ENCODE data around the gene OAF.
"Not testable (repeated sequence)": the region's sequence is repeated elsewhere in the genome, so short reads cannot be mapped to it uniquely, and the experiment has no call there.

Gene OAF

DNA sequence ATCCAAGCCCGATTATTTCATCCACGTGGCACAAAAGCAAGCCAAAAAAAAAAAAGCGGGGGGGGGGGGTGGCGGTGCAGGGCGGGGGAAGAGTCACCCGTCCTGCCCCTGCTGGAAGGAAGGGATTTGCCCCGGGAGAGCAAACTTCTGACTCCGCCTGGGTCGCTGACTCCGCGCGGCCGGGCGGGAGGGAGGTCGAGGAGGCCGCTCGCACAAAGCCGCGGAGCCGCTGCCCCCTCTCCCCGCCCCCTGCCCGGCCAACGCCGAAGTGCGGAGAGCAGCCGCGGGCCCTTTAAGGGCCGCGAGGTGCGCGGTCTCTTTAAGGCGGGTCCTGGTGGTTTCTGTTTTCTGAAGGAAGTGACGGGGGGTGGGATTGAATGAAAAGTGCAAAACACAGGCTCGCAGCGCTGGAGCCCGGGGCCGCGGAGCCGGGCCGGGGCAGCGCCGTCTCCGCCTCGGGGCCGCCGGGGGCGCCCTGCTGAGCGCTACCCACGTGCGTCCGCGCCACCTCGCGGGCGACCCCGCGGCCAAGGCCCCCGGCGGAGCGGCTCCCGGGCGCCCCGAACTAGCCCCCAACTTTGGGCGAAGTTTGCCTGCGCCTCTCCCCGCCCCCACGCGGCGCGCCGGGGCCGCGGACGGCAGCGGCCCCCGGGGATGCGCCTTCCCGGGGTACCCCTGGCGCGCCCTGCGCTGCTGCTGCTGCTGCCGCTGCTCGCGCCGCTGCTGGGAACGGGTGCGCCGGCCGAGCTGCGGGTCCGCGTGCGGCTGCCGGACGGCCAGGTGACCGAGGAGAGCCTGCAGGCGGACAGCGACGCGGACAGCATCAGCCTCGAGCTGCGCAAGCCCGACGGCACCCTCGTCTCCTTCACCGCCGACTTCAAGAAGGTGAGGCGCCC lies at the start of gene OAF:
OAF (plus strand) TSS at position 407 of the 896 bp plus-strand sequence; CDS start at position 655, 248 bp downstream.
- DNase-seq: peak; percentile 41 to 47

DNA sequence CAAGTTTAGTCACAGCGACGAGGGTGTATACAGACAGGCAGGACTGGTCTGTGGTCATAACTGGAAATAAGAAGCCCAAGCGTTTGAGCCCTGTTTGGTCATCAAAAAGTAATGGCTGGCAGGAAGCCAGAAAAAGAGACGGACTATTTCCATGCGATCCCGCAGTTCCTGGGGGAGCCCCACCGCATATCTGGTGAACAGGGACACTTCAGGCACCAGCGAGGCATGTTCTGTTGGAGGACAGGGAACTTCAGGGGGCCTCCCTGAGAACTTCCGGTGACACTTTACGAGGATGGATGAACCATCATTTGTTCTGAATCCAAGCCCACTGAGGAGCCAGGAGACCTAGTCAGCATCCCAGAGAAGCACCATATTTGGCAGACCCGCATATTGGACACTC lies 43.2 kb upstream of the OAF start:
- DNase-seq: no peak

DNA sequence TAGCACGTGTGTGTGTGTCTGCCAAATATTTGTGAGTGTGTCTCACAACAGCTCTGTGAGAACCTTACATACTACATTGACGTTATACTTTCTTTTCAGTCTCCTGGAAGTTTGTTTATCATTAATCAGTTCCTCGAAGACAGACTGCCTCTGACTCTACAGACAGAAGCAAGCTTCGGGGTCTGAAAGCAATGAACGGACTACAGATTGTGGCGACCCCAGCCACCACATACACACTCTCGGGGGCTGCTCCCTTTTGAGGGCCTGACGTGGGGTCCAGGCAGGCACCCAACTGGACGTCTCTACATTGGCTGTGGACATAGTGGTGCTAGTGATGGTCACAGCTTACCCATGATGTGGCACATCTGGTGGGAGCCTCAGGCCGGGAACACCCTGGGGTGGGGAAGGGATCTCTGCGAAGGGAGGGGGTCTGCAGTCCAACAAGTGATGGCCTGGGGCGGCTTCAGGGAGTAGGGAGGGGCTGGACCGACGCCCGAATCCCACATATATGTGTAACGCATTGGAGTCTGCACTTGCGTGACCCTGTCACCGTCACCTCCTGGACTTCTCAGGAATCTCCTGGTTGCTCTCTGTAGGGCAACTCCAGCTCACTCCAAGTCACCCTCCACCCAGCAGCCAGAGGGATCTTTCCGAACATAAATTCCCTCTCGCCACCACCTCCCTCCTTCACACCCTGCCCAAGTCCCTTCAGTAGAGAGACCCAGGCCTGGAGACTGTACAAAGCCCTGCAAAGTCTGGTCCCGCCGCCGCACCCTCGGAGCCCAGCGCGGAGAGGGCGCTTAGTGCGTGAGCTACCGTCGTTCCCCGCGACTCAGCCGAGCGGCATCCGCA lies 42.5 kb upstream of the OAF start:
- DNase-seq: no peak

DNA sequence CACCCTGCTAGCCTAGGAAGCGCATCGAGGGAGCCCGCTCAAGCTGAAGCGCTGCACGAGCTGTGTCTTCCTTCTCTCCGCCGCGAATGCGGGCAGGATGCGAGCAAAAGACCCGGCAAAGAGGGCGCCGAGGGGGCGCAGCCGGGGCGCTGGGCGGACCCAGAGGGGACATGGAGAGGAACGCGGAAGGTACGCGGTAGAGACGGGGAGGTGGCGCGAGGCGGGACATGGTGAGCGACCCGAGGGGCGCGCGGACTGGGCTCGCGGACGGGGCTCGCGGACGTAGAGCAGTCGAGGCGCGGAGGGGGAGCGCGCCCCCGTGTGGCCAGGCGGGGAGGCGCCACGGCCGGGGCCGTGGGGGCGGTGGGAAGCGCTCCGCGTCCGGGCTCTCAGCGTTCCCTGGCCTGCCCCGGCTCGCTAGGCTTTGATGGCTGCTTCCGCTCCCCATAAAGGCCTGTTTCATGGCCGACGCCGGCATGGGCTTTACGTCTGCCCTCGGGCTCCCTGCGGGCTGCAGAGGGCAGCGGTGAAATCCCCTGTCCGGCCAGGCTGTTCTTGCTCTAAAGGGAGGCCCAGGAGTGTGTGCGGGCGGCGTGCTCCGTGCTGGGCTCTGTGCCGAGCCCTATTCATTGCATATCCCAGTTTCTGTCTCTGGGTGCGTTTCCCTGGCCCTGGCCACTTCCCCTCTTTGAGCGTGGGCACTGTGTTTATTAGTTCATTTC lies 41.7 kb upstream of the OAF start:
- DNase-seq: peak; percentile 29 to 36

DNA sequence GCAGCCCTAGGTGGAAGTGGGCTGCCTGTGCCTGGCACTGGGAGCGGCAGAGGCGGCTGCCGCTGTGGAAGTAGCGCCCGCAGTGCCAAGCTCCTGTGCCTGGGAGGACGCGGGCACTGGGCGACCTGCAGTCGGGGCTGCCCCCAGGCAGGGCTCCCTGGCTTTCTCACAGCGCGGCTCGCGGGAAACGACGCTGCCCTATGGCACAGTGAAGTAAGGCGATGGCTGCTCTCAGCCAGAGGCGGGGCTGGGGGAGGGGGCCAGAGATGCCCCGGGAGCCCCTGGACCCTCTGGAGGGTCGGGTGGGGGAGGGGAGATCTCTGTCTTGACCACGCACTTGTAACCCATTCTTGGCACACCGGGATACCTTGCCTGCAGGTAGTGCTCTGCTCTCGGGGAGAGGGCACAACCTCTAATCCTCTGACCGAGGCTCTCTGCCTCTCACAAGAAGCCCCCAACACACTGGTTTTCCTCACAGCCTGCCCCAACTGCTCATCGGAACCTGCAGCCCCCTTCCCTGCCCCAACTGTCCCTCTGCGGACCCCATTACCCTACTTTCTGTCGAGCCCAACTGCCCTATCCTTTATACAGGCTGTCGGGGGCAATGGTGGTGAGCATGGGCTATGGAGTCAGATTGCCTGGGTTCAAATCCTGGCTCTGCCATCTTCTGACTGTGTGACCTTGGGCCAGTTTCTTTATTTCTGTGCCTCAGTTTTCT lies 40.7 kb upstream of the OAF start:
- DNase-seq: no peak

DNA sequence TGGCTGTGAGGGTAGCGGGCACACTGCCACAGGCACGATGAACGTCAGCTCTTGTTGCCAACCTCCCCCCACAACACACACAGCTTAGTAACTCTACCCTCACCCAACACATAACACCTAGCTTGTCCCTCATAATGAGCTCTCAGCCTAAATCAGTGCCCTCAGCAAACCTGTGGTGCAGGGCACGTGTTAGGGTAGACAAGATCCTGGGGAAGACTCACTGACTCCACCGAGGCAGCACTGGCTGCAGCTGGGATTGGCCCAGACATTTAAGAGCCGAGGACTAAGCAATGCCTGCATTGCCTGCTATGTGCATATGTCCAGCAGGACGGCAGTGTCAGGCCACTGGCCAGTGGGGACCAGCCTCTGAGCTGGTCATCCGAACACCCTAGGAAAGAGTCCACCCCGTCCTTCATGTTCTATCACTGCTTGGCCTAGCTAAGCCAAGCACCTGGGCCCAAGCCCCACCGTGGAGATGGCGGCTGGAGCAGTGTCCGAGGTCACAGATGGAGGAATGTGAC lies 40.0 kb upstream of the OAF start:
- DNase-seq: no peak

DNA sequence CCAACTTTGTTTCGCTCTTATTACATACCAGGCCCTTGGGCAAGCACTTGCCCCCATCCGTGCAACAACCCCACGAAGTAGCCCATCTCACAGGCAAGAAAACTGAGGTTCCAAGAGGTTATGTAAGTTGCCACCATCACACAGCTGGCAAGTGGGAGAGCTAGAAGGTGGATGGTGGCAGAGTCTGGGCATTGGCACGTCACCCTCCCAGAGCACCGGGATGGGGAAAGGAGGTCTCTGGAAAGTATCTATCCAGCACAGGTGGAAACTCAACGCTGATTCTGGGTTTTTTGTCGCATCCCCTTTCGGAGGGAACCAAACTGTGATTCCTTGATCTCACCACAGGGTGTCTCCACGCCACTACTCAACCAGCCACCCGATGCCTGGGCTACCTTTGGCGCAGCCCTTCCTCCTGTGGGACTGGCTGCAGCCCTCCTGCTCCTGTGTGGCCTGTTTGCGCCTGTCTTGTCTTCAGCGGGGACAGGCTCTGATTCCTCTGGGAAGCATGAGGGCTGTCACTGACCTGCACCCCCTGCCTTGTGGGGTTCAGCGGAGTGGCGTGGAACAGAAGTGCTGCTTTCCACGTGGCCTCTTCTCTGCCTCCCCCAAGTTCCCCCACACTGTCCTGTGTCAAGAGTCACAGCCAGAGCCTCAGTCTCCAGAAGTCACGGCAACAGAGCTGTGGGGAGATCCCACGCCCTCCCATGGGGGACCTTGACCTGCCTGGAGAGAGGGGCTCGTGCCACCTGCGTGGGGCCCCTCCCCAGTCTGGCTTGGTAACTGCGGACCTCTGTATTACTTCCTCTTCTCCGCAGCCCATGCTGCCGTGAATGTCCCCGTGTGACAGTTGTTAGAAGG lies 38.5 kb upstream of the OAF start:
- peak; percentile 24 to 26 for DNase-seq

DNA sequence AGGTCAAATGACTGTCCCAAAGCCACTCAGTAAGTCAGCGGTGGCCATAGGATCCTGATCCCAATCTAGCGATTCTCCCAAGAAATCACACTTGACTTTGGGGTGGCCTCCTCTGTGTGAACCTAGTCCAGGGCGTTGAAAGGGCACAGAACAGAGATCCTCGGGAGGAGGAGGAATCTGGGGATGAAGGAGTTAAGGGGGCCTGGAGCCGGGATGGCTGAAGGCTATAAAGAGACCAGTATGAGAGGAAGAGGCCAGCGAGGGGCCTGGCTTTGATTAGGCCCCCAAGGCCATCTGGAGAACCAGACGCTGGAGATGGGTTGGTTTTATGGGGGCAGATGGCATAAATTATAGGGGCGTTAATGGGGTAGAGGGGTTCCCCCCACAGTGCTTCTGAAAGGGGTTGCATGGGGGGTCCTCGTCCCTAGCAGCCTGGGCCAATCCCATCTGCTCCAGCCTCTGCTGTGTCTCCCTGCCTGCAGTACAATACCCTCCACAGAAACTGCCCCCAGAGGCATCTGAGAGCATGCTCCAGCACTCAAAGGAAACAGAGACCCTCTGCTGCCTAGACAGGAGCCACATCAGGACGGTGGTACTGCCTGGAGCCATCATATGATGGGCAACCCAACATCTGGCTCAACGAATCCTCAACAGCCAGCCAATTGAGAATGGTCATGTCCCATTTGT lies 37.7 kb upstream of the OAF start:
- no peak for DNase-seq

DNA sequence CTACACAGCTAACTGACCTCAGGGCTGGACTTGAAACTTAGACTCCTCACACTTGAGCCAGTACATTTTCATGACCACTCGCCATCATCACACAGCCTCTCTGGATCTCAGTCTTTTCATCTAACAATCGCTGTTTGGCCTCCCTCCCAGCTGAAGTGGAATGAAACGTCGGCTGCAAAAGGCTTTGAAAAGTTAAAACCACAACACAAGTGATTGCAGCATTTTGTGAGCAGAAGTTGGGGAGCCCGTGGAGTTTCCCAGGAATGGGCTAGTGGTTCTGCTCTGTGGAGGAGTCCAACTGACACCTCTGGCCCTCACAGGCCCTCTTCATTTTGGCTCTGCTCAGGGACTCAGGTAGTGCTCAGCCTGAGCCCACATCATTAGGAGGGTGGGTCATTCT lies 37.0 kb upstream of the OAF start:
- no peak for DNase-seq

DNA sequence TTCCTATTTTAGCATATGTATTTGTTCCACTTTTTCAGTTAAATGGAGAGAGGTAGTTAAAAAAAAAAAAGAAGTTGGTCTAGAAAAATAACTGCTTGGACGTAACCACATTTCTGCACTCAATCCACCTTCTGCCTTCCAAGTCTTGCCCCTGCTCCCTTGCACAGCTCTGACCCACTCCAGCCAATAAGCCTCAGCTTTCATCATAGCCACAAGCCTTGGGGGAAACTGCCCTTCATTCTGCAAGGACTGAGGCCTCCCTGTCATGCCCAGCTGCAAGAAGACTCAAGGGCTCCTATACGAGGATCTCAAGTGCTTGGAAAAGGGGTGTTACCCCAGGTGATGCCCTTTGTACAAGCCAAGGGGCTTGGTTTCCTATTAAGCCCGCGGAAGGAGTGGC lies 36.0 kb upstream of the OAF start:
- no peak for DNase-seq

DNA sequence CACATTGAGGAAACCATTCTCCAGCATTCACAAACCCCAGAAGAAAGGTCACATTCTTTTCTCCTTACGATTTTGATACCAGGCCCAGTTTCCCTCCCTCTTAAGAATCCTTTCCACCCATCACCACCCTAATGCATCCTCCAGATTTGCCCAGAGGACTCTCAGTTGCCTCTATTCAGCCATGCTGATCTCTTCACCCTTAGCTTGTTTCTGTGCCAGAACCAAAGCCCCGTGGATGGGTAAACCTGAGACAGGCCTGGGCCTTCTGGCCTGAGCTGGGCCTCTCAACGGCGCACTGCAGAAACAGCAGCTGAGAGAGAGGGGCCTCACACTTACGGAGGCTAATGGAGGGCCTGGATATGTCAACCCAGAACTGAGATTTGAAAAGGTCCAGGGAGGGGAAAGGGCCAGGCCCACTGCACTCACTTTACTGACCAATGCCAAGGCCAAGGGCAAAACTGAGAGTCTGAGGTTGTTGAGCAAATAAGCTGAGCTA lies 32.2 kb upstream of the OAF start:
- DNase-seq: no peak

DNA sequence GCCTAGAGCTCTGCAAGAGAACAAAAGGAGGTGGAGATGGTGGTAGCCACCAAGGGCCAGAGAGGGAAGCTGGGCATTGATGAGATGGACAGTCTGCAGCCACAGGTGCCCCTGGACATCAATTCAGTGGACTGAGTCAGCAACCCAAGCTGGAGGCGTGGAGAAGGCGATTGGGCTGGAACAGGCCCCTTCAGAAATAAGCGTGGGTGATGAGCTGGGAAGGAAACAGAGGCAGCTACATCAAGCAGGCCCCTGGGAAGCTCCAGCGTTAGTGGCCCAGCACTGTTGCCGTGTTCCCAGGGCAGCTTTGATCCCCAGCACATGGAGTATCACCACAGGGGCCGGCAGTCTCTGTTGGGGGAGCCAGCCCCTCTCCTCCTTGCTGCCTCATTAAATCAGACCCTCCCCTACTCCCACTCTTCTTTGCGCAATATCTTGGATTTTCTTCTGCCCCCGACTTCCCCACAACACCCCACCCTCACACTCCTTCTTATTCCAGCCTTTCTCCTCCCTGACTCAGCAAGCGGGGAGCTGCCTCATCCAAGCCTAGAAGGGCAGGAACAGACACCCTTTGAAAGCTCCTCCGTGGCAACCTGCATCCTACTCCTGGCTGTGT lies 31.7 kb upstream of the OAF start:
- no peak for DNase-seq

DNA sequence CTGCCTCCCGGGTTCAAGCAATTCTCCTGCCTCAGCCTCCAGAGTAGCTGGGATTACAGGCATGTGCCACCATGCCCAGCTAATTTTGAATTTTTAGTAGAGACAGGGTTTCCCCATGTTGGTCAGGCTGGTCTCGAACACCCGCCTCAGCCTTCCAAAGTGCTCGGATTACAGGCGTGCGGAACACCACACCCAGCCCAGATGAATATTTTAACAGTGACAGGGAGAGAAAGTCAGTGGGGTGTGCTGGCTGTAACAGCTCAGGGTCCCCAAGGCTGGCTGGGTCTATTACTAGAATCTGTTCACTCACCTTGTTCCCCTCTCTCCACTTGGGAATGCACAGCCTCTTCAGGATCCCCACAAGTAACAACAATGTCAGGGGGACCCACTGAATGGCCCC lies 30.8 kb upstream of the OAF start:
- not testable (repeated sequence) for DNase-seq

DNA sequence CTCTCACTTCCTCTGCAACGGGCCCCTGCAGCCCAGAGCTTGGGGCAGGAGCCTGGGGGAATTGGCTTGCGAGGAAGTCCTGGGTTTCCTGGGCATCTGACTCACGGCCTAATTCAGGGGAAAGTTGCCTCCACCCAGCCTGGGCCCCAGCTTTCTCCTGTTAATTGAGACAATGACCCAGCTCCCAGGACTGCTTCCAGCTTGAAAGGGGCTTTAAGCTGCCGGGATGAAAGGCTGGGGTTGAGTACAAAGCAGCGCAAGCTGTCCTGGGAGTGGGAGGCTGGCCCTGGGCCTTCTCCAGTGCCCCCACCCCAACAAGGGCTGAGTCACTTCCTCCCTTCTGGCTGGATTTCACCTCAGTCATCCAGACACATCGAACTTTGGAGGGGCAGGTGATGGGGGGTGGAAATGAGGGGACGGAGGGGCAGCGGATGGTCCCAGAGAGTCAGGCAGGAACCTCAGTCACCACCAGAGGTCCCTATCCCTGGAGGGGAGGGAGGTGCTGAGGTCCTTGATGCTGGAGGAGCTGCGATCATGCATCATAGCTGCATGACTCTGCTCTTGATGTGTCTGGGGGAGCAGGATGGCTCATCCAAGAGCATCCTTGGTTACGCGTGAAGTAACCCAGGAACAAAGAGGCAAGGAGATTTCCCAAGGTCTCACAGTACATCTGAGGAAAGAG lies 30.1 kb upstream of the OAF start:
- DNase-seq: no peak

DNA sequence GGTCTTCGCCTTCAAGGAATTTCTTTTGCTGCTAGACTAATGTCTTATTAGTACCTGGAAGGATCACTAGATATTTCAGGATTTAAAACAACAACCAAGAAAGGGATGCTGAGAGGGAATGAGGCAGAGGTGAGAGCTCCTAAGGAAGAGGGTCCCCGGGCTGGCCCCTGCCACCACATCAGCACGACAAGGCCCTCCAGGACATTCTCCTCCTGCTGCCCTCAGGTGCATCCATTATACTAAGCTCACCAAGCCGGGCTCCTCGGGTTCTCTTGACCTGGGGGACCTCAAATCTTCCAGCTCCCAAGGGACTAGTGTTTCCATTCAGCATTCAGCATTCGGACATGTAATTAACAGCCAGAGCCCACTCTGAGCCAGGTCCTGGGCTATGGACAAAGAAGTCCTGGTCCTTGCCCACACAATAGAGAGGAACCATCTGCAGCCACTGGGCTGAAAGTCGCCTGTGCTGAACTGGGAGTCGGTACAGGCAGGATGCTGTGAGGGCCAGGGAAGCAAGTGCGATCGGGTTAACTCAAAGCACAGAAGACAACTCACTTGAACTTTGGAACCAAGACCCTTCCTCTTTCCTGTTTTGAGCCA lies 29.4 kb upstream of the OAF start:
- DNase-seq: no peak

DNA sequence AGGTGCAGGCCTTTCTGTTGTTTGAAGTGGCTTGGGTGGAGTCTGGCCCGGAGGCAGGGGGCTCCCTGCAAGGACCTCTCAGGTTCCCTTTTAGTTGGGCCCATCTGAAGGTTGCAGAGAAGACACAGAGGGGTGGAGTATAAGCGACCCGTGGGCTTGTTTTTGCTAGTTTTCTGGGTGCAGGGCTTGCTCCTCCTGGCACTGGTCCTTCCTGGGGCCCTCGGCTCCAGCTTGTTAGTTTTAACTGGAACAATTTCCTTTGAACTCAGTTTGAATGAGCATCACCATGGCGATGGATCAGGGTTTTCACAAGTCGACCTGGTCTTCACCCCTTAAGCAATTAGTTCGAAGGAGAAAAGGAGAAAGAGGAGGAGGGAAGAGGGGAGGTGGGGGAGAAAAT lies 28.5 kb upstream of the OAF start:
- DNase-seq: no peak

DNA sequence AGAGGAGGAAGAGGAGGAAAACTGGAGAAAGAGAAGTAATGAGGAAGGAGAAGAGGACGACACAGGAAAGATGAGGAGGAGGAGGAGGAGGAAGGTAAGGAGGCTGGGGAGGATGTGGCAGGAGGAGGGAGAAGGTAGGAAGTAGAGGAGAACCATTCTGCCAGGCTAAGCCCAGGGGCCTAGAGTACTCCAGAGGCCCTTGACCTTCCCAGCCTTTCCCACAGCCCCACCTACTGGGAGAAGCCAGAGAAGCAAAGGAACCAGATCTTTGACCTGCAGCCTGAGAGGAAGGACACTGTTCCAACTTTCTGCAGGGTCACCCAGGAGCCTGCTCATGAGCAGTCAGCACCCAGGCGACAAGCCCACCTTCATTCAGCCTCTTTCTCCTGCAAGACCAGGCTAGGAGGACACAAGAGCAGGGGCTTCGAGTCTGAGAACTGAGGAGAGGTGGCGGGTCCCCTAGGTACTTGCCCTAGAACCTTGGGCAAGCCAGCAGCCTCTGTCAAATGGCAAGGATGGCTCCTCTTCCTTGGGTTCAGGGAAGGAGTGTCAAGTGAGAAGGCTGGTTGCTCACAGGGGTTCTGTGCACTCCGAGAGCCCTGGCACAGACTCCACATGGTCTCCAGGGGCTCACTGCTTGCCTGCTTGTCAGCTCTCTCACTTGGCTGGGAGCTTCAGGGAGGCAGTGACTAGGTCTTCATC lies 27.9 kb upstream of the OAF start:
- DNase-seq: no peak

DNA sequence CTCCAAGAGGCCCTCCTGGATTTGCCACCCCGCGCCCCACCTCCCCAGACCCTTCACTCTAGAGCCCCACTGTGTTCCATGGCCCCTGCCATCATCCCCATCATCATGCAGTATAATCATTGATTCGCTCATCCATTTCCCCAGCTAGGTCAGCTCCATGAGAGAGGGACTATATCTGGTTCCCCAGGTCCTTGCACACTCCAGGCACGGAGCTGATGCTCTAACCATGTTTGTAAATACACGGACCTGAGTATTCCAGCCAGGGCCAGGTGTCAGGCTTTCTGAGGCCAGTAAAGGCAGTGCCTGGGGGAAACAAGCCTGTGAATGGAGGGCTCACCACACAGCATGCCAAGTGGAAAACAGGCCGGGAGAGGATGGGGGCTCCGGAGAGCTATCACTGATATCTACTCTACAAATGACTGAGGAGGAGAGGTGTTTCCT lies 27.1 kb upstream of the OAF start:
- DNase-seq: no peak
